OCI-LY1 (cell line): ENCODE results near the gene ZFPM1.

Experiments used
- H2AFZ ChIP-seq: fragments of 200-600 bp; sonication (generic), shearing (Covaris generic); 2 replicates; pipeline ENCODE4 v1.6.0; 2014; ENCODE audit warnings: antibody characterized with exemption, mild to moderate bottlenecking, low read length
- H3F3A ChIP-seq: fragments of 200-600 bp; sonication (generic), shearing (Covaris generic); 2 replicates; pipeline ENCODE4 v1.6.0; 2014; ENCODE audit warnings: mild to moderate bottlenecking, antibody characterized with exemption, low read length, moderate library complexity; ENCODE audit not compliant: insufficient read depth
- H3K27ac ChIP-seq: fragments of 200-600 bp; sonication (generic); 2 replicates; pipeline ENCODE4 v1.5.1; 2014; ENCODE audit warnings: low read length, mixed run types, mild to moderate bottlenecking, low read depth; ENCODE audit not compliant: poor library complexity, severe bottlenecking
- H3K27me3 ChIP-seq: fragments of 200-600 bp; sonication (generic); 2 replicates; pipeline ENCODE4 v1.6.0; 2014; ENCODE audit warnings: antibody characterized with exemption, mild to moderate bottlenecking, low read length, moderate library complexity; ENCODE audit not compliant: insufficient read depth
- H3K36me3 ChIP-seq: fragments of 200-600 bp; sonication (generic); 2 replicates; pipeline ENCODE4 v1.6.1; 2014; ENCODE audit warnings: mild to moderate bottlenecking, antibody characterized with exemption, low read length, moderate library complexity, mixed read lengths; ENCODE audit not compliant: insufficient read depth
- H3K4me1 ChIP-seq: fragments of 200-600 bp; sonication (generic); 2 replicates; pipeline ENCODE4 v1.5.1; 2014; ENCODE audit warnings: mild to moderate bottlenecking, low read length, moderate library complexity; ENCODE audit not compliant: insufficient read depth, severe bottlenecking
- H3K4me2 ChIP-seq: fragments of 200-600 bp; sonication (generic), shearing (Covaris generic); 2 replicates; pipeline ENCODE4 v1.6.1; 2014; ENCODE audit warnings: low read length
- H3K4me3 ChIP-seq: fragments of 200-600 bp; sonication (generic); 2 replicates; pipeline ENCODE4 v1.5.1; 2014; ENCODE audit warnings: low read length, low read depth, mild to moderate bottlenecking, mixed read lengths; ENCODE audit not compliant: poor library complexity, severe bottlenecking
- H3K79me2 ChIP-seq: fragments of 200-600 bp; shearing (Covaris generic); 2 replicates; pipeline ENCODE4 v1.6.1; 2016; ENCODE audit warnings: mixed run types, low read length, mixed read lengths; ENCODE audit not compliant: insufficient read depth
- H3K9ac ChIP-seq: fragments of 200-600 bp; sonication (generic), shearing (Covaris generic); 2 replicates; pipeline ENCODE4 v1.6.1; 2014; ENCODE audit warnings: mild to moderate bottlenecking, low read length, mixed read lengths
- H3K9me2 ChIP-seq: fragments of 200-600 bp; sonication (generic), shearing (Covaris generic); 2 replicates; pipeline ENCODE4 v1.6.1; 2014; ENCODE audit warnings: low read depth, mild to moderate bottlenecking, low read length, mixed read lengths
- H3K9me3 ChIP-seq: fragments of 200-600 bp; shearing (Covaris generic); 2 replicates; pipeline ENCODE4 v1.6.1; 2014; ENCODE audit warnings: low read length, mixed read lengths
- H4K20me1 ChIP-seq: fragments of 200-600 bp; sonication (generic), shearing (Covaris generic); 2 replicates; pipeline ENCODE4 v1.6.0; 2016; ENCODE audit warnings: mild to moderate bottlenecking, low read length; ENCODE audit not compliant: insufficient read depth
- EZH2 ChIP-seq: fragments of 200-600 bp; sonication (generic), shearing (Covaris generic); IDR thresholded peaks from 2 replicates; pipeline ENCODE4 v1.8.0; 2017; ENCODE audit warnings: borderline replicate concordance, mixed run types, mild to moderate bottlenecking, antibody characterized with exemption, low read length, moderate library complexity, mixed read lengths
- TF ChIP-seq, protein P1 (sequence below): fragments of 200-600 bp; sonication (generic), shearing (Covaris generic); IDR thresholded peaks from 2 replicates; pipeline ENCODE4 v1.5.1; 2017; ENCODE audit warnings: mild to moderate bottlenecking, antibody characterized with exemption, low read length, moderate library complexity, mixed read lengths

Gene ZFPM1

DNA sequence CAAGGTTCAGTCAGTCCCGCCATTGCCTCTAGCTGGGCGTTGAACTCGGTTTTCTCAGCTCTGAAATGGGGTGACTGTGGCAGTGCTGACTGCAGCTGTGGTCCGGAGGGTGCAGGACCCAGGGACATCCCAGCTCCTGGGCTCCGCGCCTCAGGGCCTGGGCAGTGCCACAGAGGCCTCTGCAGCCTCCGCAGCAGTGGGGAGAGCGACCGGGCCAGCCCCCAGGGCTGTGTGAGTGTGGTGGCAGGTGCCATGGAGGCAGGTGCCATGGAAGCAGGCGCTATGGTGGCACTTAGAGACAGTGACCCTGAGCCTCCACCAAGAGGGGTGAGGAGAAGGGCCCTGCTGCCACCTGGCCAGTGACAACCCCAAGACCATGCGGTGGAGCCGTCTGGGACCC is 39.4 kb upstream of the ZFPM1 start:
- Histone ChIP-seq H3F3A (no peaks in the 10 kb centered on the region), H3K36me3 (no peaks in the 10 kb centered on the region), H3K4me2 (no peak overlapping the region), H3K9me3 (no peaks in the 10 kb centered on the region), H2AFZ (no peak overlapping the region), H3K9me2 (no peaks in the 10 kb centered on the region), H3K27ac (no peak overlapping the region), H3K79me2 (no peaks in the 10 kb centered on the region), H3K4me3 (no peak overlapping the region), H3K4me1 (no peaks in the 10 kb centered on the region), H3K9ac (no peak overlapping the region), H3K27me3 (0 out of 2 replicates have a peak, but pooled peaks cover 5% of the 10 kb centered on the region), H4K20me1 (no peaks in the 10 kb centered on the region)
- TF ChIP-seq EZH2, result no peak
- TF ChIP-seq, protein P1, sequence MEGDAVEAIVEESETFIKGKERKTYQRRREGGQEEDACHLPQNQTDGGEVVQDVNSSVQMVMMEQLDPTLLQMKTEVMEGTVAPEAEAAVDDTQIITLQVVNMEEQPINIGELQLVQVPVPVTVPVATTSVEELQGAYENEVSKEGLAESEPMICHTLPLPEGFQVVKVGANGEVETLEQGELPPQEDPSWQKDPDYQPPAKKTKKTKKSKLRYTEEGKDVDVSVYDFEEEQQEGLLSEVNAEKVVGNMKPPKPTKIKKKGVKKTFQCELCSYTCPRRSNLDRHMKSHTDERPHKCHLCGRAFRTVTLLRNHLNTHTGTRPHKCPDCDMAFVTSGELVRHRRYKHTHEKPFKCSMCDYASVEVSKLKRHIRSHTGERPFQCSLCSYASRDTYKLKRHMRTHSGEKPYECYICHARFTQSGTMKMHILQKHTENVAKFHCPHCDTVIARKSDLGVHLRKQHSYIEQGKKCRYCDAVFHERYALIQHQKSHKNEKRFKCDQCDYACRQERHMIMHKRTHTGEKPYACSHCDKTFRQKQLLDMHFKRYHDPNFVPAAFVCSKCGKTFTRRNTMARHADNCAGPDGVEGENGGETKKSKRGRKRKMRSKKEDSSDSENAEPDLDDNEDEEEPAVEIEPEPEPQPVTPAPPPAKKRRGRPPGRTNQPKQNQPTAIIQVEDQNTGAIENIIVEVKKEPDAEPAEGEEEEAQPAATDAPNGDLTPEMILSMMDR, result no peak

DNA sequence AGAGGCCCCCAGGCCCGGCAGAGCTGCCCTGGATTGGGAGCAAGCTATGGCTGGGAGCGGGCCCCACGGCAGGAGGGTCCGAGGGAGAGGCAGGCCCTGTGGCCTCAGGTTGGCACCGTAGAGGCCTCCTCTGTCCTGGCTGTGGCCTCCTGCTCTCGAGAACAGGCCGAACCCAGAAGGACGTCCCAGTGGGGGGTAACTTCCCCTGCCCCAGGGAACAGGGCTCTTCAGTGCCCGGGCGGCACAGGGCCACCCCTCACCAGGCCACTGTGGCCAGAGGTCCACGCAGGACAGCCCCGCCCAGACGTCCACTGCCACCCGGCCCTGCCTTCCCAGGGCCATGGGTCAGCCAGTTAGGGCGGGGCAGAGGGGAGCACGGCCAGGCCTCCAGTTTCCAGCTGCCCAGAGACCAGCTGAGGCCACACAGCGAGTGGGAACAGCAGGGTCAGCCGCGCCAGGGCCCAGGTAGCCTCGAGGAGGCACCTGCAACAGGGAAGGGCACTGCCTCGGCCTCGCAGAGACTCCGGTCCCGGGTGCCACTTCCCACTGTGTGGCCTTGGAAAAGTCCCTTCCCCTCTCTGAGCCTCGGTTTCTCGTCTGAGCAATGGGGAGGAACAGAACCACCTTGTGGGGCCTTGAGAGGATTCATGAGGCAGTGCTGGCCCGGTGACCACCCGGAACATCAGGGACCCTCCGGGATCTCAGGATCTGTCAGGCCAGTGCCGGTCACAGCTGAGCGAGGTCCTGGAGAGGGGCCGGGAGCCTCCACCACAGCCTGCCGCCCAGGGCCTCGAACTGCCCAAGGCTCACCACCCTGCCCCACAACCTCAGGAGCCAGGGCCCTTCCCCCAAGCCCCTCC is 38.3 kb upstream of the ZFPM1 start:
- Histone ChIP-seq H3K27ac (no peak overlapping the region), H3K9me3 (no peaks in the 10 kb centered on the region), H3K36me3 (no peaks in the 10 kb centered on the region), H4K20me1 (no peaks in the 10 kb centered on the region), H3K79me2 (no peaks in the 10 kb centered on the region), H3K4me2 (no peak overlapping the region), H3F3A (no peaks in the 10 kb centered on the region), H2AFZ (no peak overlapping the region), H3K9ac (no peak overlapping the region), H3K4me3 (no peak overlapping the region), H3K27me3 (0 out of 2 replicates have a peak, but pooled peaks cover 5% of the 10 kb centered on the region), H3K4me1 (no peaks in the 10 kb centered on the region), H3K9me2 (no peaks in the 10 kb centered on the region)
- no peak for TF ChIP-seq EZH2
- TF ChIP-seq, protein P1, result no peak

DNA sequence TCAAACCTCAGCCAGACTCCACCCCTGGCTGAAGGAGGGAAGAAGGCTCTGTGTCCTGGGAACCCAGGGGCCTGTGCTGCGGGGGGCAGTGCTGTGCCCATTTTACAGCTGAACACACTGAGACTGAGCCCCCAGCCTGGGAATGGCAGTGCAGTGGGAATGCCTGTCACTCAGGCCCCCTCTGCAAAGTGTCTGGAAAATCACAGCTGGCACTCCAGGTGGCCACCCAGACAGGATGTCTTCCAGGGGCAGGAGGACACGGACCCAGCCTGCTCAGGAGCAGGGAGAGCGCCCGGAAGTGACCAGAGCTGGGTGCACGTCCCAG is 37.7 kb upstream of the ZFPM1 start:
- no peak for TF ChIP-seq EZH2
- TF ChIP-seq, protein P1, result no peak
- Histone ChIP-seq H3K36me3 (no peaks in the 10 kb centered on the region), H3K9ac (no peak overlapping the region), H4K20me1 (no peaks in the 10 kb centered on the region), H3F3A (no peaks in the 10 kb centered on the region), H3K9me3 (no peaks in the 10 kb centered on the region), H3K4me2 (no peak overlapping the region), H2AFZ (no peak overlapping the region), H3K79me2 (no peaks in the 10 kb centered on the region), H3K9me2 (no peaks in the 10 kb centered on the region), H3K27me3 (0 out of 2 replicates have a peak, but pooled peaks cover 5% of the 10 kb centered on the region), H3K4me3 (no peak overlapping the region), H3K4me1 (no peaks in the 10 kb centered on the region), H3K27ac (no peak overlapping the region)
